ENCODE data around the gene ZNF605.

ZNF605 gene

DNA sequence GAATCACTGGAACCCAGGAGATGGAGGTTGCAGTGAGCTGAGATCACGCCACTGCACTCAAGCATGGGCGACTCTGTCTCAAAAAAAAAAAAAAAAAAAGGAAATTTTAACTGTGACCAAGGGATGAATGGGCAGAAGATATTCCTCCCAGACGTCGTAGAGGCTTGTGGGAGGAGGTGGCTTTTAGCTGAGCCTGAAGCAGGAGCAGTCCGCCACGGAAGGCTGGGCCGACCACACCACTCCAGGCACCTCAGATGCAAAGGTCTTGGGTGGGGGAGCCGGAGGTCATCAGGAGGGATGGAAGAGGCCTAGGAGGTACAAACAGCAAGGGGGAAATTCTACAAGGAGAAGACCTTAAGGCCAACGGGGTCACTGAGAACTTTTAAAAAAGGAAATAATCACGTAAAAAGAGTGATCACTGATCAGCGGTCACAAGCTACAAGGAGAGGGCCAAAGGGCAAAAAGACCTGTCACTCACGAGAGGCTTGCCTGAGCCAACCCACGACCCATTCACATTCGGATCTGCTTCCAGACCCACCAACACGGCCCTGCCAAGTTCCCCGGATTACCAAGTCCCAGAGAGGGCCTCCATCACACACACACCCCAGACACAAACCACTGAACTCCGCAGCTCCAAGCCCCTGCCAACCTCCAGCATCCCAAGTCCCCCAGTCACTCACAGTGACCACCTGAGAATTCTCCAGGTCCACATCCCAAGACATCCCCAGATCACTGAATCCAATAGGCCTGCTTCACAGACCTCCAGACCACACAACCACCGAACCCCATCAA, 3.5 kb downstream of the ZNF605 start (continued):
- no peak for TF ChIP-seq CSRNP3 (CRISPR knock-in tag; IDR thresholded peaks at IDR 0.05)
- no peak for TF ChIP-seq ZNF8 (CRISPR knock-in tag; IDR thresholded peaks at IDR 0.05)
- TF ChIP-seq TOX (CRISPR knock-in tag; IDR thresholded peaks at IDR 0.05; ENCODE audit: borderline replicate concordance) = no peak
- no peak for TF ChIP-seq GLIS3 (CRISPR knock-in tag; IDR thresholded peaks at IDR 0.05)

DNA sequence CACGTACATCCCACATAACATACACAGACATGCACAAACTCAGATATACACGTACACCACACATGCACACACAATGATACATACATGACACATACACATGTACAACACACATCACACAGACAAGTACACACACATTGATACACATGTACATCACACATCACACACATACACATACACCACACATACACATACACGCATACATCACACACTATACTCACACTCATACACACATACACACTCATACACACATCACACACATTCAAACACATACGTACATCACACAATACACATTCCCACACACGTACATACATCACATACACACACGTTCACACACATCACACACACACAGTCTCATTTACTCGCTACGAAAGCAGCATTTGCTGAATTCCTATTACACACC, 4.5 kb downstream of the ZNF605 start:
- TF ChIP-seq ZC3H10 (CRISPR knock-in tag; IDR thresholded peaks at IDR 0.05) (no peak), CREB5 (CRISPR knock-in tag; IDR thresholded peaks at IDR 0.05; ENCODE audit: low read depth) (no peak), ESRRG (CRISPR knock-in tag; IDR thresholded peaks at IDR 0.05) (no peak), PPARA (CRISPR knock-in tag; IDR thresholded peaks at IDR 0.05; ENCODE audit: borderline replicate concordance) (no peak), RARB (CRISPR knock-in tag; IDR thresholded peaks at IDR 0.05) (no peak), CSDC2 (CRISPR knock-in tag; IDR thresholded peaks at IDR 0.05) (no peak), ZFP30 (CRISPR knock-in tag; IDR thresholded peaks at IDR 0.05) (no peak), GLIS3 (CRISPR knock-in tag; IDR thresholded peaks at IDR 0.05) (no peak), CSRNP3 (CRISPR knock-in tag; IDR thresholded peaks at IDR 0.05) (no peak), ZNF8 (CRISPR knock-in tag; IDR thresholded peaks at IDR 0.05) (no peak), ZNF565 (CRISPR knock-in tag; conservative IDR thresholded peaks at IDR 0.05; ENCODE audit: low read depth) (no peak), ISL1 (CRISPR knock-in tag; IDR thresholded peaks at IDR 0.05) (no peak), TCF4 (CRISPR knock-in tag; IDR thresholded peaks at IDR 0.05; ENCODE audit: borderline replicate concordance) (no peak), TOX (CRISPR knock-in tag; IDR thresholded peaks at IDR 0.05; ENCODE audit: borderline replicate concordance) (no peak), ARNTL (CRISPR knock-in tag; IDR thresholded peaks at IDR 0.05; ENCODE audit: borderline replicate concordance, low read depth) (no peak), SNAI2 (CRISPR knock-in tag; IDR thresholded peaks at IDR 0.05) (no peak), OSR1 (CRISPR knock-in tag; IDR thresholded peaks at IDR 0.05) (no peak)
- TF ChIP-seq, protein P1, sequence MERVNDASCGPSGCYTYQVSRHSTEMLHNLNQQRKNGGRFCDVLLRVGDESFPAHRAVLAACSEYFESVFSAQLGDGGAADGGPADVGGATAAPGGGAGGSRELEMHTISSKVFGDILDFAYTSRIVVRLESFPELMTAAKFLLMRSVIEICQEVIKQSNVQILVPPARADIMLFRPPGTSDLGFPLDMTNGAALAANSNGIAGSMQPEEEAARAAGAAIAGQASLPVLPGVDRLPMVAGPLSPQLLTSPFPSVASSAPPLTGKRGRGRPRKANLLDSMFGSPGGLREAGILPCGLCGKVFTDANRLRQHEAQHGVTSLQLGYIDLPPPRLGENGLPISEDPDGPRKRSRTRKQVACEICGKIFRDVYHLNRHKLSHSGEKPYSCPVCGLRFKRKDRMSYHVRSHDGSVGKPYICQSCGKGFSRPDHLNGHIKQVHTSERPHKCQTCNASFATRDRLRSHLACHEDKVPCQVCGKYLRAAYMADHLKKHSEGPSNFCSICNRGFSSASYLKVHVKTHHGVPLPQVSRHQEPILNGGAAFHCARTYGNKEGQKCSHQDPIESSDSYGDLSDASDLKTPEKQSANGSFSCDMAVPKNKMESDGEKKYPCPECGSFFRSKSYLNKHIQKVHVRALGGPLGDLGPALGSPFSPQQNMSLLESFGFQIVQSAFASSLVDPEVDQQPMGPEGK (CRISPR knock-in tag; IDR thresholded peaks at IDR 0.05; ENCODE audit: borderline replicate concordance) = no peak
- TF ChIP-seq, protein P2, sequence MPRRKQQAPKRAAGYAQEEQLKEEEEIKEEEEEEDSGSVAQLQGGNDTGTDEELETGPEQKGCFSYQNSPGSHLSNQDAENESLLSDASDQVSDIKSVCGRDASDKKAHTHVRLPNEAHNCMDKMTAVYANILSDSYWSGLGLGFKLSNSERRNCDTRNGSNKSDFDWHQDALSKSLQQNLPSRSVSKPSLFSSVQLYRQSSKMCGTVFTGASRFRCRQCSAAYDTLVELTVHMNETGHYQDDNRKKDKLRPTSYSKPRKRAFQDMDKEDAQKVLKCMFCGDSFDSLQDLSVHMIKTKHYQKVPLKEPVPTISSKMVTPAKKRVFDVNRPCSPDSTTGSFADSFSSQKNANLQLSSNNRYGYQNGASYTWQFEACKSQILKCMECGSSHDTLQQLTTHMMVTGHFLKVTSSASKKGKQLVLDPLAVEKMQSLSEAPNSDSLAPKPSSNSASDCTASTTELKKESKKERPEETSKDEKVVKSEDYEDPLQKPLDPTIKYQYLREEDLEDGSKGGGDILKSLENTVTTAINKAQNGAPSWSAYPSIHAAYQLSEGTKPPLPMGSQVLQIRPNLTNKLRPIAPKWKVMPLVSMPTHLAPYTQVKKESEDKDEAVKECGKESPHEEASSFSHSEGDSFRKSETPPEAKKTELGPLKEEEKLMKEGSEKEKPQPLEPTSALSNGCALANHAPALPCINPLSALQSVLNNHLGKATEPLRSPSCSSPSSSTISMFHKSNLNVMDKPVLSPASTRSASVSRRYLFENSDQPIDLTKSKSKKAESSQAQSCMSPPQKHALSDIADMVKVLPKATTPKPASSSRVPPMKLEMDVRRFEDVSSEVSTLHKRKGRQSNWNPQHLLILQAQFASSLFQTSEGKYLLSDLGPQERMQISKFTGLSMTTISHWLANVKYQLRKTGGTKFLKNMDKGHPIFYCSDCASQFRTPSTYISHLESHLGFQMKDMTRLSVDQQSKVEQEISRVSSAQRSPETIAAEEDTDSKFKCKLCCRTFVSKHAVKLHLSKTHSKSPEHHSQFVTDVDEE (CRISPR knock-in tag; IDR thresholded peaks at IDR 0.05) = no peak
- no peak for ATAC-seq

GRCh38 chr12:132950844-132951535, 5.1 kb downstream of the ZNF605 start:
- no peak for ATAC-seq
- TF ChIP-seq OSR1 (CRISPR knock-in tag; IDR thresholded peaks at IDR 0.05) = no peak
- TF ChIP-seq ZNF70 (CRISPR knock-in tag; IDR thresholded peaks at IDR 0.05) = no peak
- no peak for TF ChIP-seq ZFP3 (CRISPR knock-in tag; IDR thresholded peaks at IDR 0.05)
- TF ChIP-seq POU6F1 (CRISPR knock-in tag; IDR thresholded peaks at IDR 0.05; ENCODE audit: borderline replicate concordance, low read depth) = no peak
- no peak for TF ChIP-seq ESRRG (CRISPR knock-in tag; IDR thresholded peaks at IDR 0.05)
- no peak for TF ChIP-seq ZFP30 (CRISPR knock-in tag; IDR thresholded peaks at IDR 0.05)
- TF ChIP-seq, protein P1 (CRISPR knock-in tag; IDR thresholded peaks at IDR 0.05; ENCODE audit: borderline replicate concordance) = no peak
- TF ChIP-seq RARB (CRISPR knock-in tag; IDR thresholded peaks at IDR 0.05) = no peak
- TF ChIP-seq GLIS3 (CRISPR knock-in tag; IDR thresholded peaks at IDR 0.05) = no peak
- no peak for TF ChIP-seq SNAI2 (CRISPR knock-in tag; IDR thresholded peaks at IDR 0.05)
- TF ChIP-seq PPARA (CRISPR knock-in tag; IDR thresholded peaks at IDR 0.05; ENCODE audit: borderline replicate concordance) = no peak
